Fibroblast of peridontal ligament (primary cell): ENCODE data around the gene PTPRG.

ENCODE experiments used
- DNase-seq: peaks from one replicate; pipeline ENCODE4 v3.0.0-alpha.2; 2010; ENCODE audit errors: extremely low read depth

The PTPRG gene

DNA sequence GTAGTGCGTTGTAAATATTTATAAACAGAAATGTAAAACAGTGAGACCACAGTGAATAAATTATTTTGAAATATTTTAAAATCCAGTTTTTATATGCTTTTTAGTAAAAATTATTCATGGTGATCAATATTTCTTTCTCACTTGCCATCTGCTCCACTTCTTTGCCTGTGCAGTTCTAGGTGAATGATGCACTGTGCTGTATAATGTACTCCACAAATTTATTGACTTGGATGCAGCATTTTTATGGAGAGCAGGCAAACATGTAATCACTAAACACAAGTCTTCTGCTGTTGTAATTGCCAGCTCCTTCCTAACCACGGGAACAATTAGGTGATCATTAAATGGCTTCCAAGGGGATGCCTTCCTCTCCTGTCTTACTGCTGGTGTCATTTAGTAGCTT, 395.9 kb downstream of the PTPRG start:
- DNase-seq: no peak

DNA sequence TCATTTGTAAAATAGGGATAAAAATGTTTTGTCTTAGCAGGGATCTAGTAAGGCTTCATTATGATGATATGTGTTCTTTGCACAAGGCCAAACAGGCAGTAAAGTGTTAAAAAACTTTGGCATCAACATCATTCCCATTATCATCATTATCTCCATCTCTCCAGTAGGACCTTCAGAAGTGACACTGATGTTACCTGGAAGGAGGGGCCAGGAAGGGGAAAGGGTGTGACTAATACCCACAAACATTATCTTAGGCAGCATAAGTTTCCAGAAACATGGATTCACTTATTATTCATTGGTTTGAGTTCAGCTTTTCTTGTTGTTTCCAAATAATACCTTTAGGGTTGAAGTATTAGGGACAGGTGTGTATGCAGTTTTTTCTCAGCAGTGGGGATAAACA, 399.6 kb downstream of the PTPRG start:
- DNase-seq: no peak

DNA sequence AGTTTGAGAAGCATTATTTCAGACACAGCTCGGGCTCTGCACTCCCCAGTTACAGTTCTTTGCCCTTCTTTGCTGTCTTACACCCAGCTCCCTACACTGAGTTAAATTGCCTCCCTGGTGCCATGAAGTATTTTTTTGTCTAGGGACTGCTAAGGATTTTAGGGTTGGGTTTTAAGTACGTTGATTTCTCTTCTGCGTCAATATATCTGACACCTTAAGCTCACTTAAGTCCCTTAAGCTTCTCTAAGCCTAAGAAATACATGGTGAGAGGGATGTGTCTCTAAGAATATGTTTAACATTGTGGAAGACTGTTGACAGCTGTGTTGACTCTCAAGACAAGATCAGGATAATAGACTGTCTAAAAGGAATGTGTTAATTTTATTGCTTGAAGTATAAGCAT, 400.5 kb downstream of the PTPRG start:
- DNase-seq: no peak

DNA sequence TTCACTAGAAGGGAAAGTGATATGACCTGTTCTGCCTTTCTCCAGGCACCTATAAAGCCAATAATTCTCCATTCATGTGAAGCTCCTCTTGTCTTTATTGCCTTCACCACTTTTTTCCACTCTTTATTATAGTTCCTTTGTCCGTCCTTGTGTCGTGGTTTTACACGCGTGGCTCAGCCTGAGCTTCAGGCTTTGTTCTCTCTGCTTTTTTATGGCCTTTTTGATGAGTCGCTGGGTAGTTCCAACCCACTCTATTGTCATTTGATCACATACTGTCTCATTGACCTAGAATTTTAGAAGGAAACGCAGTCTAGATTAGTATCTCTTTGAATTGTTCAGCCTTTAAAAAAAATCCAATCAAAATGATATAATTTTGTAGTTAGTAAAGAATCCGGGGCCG, 403.2 kb downstream of the PTPRG start:
- no peak for DNase-seq

DNA sequence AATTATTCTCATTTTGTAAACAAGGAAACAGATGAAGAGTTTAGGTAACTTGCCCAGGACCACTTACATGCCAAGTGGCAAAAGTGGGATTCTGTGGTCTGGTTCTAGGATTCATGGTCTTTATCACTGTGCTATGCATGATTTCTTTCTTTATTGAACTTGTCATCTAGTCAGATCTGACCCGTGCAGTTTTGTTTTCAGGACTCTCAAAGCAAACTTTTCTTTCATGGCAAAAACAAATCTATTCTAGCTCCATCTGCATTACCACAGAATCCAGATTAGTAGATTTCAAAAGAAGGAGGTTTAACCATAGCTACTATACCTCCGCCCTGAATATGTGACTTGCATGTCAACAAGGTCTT, 404.4 kb downstream of the PTPRG start:
- DNase-seq: no peak

DNA sequence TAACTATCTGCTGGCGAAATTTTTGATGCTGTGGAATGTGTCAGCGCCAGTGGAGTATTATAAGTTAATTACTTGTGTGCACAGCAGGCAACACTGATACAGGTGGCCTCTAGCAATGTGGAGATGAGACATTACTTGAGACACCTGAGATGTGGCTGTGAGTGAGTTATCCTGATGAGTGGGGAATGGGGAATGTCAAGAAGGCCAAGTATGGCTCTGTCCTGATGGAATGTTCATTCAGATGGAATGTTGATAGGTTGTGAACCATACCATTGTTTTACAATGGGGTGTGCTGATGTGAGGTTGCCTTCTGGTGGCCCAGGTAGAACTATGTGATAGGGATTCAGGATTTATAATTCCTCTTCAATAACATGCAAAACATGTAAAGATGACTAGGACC, 404.8 kb downstream of the PTPRG start:
- no peak for DNase-seq

DNA sequence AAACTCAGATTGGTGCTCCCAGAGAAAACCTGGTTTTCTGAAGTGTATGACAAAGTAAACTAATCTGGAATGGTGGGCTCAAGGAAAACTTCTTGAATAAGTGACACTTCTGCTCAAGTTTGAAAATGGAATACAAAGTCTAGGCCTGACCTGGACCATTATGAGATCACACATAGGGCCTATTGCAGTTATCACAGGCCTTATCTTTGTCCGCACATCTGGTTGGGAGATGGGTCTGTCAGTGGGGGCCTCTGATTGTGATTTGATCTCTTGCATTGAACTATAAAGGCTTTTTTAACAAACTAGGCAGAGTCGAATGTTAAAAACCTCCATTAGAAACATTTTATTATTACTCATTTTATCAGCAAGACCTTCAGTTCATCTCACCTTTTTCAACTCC, 405.6 kb downstream of the PTPRG start:
- DNase-seq: no peak

DNA sequence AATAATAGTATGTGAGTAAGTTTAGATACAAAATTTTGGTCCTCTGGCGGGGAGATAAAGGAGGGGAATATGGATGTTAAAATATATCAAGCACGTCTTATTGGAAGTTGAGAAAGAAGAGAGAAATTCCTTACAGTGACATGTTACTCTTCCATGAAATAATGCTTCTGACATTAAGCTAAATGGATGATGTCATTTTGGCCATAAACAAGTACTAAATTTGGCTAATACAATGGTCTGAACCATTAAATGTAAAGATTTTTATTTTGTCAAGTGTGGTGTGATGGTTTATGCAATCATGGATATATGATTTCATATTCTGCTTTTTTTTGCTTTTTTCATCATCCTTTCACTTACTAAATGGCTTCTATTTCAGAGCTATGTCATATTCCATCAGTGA, 406.6 kb downstream of the PTPRG start:
- DNase-seq: no peak

DNA sequence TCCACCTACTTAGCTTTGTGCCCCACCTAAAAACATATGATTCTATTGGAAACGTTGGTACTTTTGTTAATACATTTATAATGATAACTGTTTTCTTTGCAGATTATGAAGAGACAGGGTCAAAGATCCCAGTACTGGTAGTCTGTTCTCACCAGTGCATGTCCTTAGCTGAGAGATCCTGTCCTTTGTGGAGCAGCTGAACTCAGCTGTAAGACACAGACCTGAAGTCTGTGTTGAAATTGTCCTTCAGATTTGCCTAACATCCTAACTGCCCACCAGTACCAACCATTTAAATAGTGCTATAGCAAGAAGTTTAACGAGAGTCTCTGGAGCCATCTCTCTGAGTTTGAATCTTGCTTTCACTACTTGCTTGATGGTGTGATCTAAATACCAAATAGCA, 413.3 kb downstream of the PTPRG start:
- DNase-seq: no peak

DNA sequence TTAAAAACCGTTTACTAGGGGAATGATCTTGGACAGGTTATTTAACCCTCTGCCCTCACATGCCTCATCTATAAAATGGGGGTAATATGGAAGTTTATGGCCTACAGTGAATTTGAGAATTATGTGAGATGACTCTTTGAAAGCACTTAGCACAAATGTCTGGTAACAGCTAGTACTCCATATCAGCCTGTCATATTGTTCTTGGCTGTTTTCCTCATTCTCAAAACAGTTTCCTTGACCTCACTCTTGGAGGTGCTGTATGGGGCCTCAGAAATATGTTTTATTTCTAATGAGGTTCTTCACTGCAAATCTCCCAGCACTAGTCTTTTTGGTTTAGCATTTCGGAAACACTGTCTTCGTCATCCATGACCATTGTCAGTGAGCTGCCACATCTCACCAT, 413.8 kb downstream of the PTPRG start:
- no peak for DNase-seq

DNA sequence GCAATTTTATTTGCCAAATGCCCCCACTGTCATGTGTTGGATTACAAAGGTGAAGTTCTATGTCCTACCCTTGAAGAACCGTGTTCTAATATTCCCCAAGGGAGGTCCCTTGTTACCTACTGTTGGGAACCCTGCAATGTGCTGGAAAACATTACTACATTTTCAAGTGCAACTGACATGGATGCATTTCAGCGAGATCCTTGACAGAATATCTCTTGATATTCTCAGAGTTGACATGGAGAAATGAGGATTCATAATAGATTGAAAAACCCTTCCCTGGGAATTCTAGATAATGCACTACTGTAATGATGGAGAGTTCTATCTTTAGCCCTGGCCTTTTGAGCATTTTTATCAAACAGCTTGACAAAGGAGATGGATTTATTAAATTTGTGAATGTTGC, 414.6 kb downstream of the PTPRG start:
- no peak for DNase-seq

DNA sequence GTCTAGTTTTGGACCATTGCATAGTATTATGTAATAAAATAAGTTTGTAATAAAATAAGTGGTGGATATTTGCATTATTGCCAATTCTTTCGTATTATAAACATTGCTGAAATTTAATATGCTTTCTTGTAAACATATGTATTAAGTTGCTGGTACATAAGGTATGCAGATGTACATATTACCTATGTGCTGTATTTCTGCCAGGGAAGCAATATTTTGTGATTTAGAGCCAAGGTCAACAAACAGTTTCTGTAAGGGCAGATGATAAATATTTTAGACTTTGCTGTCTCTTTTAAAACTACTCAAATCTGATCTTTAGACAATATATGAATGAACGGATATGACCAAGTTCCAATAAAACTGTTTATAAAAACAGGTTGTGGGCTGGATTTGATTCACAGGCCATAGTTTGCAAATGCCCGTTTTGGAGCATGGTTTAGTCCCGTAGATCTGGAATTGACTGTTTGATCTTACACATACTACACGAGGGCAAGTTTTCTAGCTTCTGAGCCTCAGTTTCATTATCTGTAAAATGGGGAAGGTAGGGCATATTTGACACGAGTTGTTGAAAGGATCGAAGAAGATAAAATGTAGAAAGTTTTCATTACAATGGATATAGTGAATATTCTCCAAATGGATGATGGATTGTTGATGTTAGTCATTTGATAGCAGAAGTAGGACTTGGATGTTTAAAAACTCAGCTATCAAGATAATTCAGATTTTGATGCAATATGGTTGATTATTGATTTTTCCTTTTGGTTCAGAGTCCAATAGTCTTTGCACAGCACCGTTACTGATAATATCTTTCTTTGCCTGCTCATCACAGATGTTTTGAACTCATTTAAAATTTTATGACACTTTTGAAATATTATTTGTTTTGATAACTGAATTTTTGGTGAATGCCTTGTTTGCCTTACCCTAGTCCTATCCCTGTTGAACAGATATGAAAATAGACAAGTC, 417.4 kb downstream of the PTPRG start:
- no peak for DNase-seq

DNA sequence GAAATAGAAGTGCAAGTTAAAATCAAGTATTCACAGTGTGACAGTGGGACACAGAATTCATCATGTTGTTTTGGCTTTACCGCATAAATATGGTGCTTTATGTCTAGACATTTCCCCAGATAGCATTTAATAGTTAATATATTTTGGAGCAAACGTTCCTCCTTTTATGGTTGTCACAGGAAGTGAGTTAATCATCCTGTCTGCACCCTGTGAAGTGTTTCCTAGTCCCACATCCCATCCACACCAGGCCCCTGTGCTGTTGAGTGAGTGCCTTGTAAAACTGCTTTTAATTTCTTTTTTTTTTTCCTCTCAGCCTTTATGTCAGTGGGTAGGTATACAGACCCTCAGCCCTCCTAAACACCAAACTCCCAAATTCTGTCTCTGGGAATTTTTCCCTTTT, 418.3 kb downstream of the PTPRG start:
- no peak for DNase-seq

DNA sequence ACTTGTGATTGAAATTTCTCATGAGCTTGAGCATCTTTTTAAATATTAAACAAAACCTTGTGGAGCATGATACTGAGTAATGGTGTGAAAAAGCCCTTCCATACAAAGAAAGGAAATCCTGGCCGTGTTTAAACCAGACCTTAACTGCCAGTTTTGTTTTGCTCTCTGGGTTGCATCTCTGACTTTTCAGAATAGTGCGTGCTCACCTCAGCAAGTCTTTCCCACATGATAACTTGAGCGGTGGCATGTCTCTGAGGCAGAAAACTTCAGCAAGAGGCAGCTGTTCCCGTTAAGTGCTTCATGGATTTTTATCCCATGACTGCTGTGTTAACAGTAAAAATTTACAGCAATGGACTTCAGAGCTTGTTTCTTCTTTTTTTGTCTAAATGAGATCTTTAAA, 418.7 kb downstream of the PTPRG start:
- DNase-seq: no peak

DNA sequence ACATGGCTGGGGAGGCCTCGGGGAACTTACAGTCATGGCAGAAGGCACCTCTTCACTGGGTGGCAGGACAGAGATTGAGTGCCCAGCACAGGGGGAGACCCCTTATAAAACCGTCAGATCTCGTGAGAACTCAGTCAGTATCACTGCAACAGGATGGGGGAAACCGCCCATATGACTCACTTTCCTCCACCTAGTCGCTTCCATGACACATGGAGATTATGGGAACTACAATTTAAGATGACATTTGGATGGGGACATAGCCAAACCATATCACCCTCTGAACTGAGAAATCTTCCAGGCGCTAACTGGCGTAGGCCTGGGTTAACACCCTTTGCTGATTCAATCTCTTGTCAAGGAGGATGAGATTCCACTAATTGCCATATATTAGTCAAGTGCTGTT, 419.7 kb downstream of the PTPRG start:
- DNase-seq: no peak

DNA sequence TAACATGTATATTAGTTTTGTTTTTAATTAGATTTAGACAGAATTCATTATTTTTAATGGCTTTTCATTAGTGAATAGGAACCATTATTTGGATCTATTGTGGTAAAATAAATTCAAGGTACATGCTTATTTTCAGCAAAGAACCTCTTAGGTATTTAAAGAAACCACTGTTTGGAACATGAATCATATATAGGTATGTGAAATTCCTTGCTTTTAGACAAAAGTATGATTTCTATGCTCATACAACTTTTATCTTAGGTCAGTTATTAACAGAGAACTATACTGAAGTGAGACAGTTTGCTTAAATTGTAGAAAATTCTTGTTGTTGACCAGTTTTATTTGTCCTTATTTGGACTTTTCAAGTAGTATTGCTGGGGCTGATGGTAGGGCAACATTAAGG, 422.1 kb downstream of the PTPRG start:
- no peak for DNase-seq

DNA sequence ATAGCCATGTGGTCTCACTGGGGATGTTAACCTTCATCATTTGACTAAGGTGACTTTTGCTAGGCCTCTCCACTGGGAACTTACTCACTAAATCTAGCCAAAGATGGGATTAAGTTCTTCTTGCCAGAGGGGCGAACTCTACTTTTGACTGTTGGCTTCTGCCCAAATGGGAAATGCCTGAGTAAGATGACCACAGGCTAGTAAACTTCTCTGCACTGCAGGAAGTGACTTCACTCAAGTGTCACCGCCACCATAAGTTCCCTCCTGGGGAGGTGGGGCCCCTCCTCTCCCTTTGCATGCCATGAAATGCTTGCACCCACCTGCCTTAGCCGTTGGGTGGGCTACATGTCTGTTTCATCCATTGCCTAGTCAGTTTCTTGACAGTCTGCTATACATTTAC, 423.6 kb downstream of the PTPRG start:
- DNase-seq: peak; percentile 41

DNA sequence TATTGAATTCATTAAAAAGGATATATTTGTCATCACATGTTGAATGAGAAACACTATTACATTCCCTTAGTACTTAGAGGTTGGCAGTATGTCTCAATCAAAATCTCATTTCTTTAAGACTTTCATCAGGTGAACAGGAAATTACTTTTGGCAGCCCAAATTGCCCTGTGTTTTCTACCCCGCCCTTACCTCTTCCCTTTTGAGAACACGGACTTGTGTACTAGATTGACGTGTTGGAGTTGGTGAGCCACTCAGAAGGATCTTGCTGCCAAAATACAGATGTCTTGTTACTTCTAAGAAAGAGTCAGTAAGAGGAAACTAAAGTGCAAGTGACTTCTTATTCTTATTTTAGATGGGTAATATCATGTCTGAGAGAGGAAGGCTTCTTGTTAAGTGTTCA, 425.1 kb downstream of the PTPRG start:
- no peak for DNase-seq

DNA sequence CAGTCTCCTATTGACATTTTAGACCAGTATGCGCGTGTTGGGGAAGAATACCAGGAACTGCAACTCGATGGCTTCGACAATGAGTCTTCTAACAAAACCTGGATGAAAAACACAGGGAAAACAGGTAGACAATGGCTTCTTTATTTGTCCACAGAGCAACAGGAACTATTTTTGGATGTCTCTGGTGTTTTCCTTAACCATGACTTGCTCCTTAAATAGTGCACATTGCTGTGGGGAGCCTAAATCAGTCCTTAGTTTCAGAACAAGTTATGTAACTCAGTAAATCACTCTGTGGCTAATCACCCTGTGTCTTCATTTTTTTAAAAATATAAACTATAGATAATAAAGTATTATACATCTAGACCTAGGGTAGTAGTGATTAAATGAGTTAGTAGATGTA, 428.3 kb downstream of the PTPRG start:
- no peak for DNase-seq

DNA sequence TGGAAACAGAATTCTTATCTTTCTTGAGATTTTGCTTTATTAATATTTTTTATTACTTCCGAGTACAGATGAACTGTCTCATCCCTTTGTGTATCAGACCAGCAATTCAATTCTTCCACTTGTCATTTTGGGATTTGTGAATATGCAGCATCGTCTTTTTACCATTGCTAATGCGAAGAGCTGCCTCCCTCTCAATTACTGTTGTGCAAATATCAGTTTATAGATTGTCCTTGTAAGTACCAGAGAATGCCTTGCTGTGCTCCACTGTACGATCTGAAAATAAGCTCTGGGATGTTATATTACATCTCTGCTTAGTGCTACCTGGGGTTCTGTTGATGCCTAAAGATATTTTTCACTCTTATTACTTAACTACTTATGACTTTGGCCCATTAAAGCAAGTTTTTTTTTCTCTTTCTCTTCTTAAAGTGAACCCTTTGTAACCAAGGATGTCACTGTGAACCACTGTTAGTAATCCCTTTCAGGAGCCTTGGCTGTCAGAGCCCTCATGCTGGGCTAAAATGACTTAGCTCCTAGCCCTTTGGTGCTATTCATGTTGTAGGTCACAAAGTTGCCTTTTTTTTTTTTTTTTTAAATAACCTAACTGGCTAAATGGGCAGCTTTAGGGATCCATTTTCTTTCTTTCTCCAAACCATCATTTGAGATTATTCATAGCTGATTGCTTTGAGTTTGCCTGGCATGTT, 429.1 kb downstream of the PTPRG start:
- no peak for DNase-seq

DNA sequence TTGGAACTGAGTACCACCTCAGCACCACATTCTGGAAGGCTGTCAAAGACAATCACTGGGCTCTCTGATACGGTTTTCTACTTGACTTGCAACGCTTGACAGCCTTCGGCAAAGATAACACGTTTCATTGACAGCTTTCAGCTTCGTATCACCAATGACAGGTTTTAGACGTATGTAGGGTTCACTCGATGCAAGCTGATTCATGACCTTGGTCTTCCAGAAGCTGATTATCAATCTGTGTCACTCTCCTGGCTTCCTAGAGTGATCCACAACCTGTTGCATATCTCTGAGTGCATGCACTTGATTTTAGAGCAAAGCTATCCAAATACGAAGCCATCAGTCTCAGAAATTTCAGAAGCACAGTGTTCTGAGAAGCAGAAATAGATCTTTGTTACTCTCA, 430.3 kb downstream of the PTPRG start:
- no peak for DNase-seq

DNA sequence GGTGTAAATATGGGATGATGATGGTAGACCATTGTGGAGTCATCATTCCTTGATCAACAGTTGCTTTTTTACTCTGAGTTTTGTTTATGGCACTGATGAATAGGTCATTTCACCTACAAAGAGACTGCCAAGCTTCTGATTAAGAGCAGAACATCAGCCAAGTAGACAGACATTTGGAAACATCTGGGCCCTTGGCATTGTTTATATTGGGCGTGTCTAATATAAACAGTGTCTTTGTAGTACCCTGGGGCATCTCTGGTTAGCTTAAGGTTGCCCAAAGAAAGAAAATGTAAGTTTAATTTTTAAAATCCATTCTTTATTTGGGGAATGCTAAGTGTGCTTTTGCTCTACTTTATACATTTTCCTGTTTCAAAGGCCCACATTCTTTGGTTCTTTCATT, 435.0 kb downstream of the PTPRG start:
- DNase-seq: no peak

DNA sequence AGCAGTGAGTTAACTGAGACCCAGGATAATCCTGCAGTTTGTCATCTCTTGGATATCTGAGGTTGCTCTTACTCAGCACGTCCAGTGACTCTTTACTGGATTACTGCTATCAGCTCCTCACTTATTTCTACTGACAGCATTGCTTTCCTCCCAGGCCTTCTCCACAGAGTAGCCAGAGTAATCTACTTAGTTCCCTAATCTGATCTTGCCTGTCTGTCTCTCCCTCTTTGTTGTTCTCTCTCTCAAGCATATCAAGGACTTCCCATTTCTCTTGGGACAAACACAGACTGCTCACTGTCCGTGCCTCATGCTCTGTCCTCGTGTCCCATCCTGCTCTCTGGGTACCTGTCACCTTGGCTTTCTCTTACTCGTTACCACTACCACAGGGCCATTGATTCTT, 435.7 kb downstream of the PTPRG start:
- DNase-seq: no peak
